ENCODE data around the gene RSRC2. TPM values are rescaled to one million over a fixed set of nuclear protein-coding genes. Genes with fewer than 3 reads are reported as not detected.

RSRC2 gene
- total and polyA plus RNA-seq, 9 of the 15 experiments (the other 6 are each of a cell fraction or from before 2014, with no cell fraction given): 52.6 to 123 (median 80.3) TPM

GRCh38 chr12:122526683-122527477 is at the start of gene RSRC2, which contains the start of gene KNTC1 (continued):
- TF ChIP-seq ZBTB2 (IDR thresholded peaks at IDR 0.05) (no peak), ZNF436 (CRISPR knock-in tag; IDR thresholded peaks at IDR 0.05) (no peak), HMG20B (CRISPR knock-in tag; IDR thresholded peaks at IDR 0.05) (no peak), YY1 (IDR thresholded peaks at IDR 0.05; ENCODE audit: borderline replicate concordance in 1 of 3, control insufficient read depth in 1 of 3, extremely low read depth in 1 of 3, insufficient read depth in 3 of 3, insufficient read length in 1 of 3, insufficient replicate concordance in 2 of 3, low read depth in 1 of 3, low read length in 2 of 3) (peak; percentile 95 to 99 (median 99)), HDAC8 (tag; IDR thresholded peaks at IDR 0.05) (peak; percentile 80; the same call in 1 of the 2 replicates), ZC3H4 (CRISPR knock-in tag; IDR thresholded peaks at IDR 0.05; ENCODE audit: borderline replicate concordance) (no peak), SIN3A (IDR thresholded peaks at IDR 0.05; ENCODE audit: borderline replicate concordance in 2 of 2, control insufficient read depth in 1 of 2, low read depth in 2 of 2, low read length in 2 of 2) (peak; percentile 89 to 94), ZNF76 (CRISPR knock-in tag; IDR thresholded peaks at IDR 0.05; ENCODE audit: borderline replicate concordance) (peak; percentile 18; the same call in 1 of the 2 replicates), BRCA1 (IDR thresholded peaks at IDR 0.05) (no peak), BRCA1 (CRISPR knock-in tag; IDR thresholded peaks at IDR 0.05) (no peak), NCOA1 (IDR thresholded peaks at IDR 0.05; ENCODE audit: low read depth) (no peak), BCL6 (CRISPR knock-in tag; IDR thresholded peaks at IDR 0.05) (no peak), ZBTB11 (CRISPR knock-in tag; IDR thresholded peaks at IDR 0.05) (peak in 1 of 3 experiments; percentile 94; a peak in 2 of 6 replicates), MBD2 (IDR thresholded peaks at IDR 0.05; ENCODE audit: borderline replicate concordance, low read depth) (peak; percentile 23; the same call in 1 of the 2 replicates), E2F6 (IDR thresholded peaks at IDR 0.05; ENCODE audit: borderline replicate concordance in 1 of 2, extremely low read depth in 1 of 2, insufficient read depth in 1 of 2, insufficient read length in 1 of 2, low read depth in 1 of 2, low read length in 1 of 2, poor library complexity in 1 of 2, severe bottlenecking in 1 of 2) (peak; percentile 90 to 95), TBL1XR1 (IDR thresholded peaks at IDR 0.05; ENCODE audit: low read length in 2 of 2) (peak; percentile 24 to 65; a peak in 2 of 4 replicates), ZKSCAN1 (IDR thresholded peaks at IDR 0.05; ENCODE audit: low read depth, low read length) (0 out of 2 replicates have a peak, but pooled peaks have one; percentile 37), FOS (IDR thresholded peaks at IDR 0.05; ENCODE audit: extremely low read depth, insufficient read length) (peak; percentile 33), MYBL2 (IDR thresholded peaks at IDR 0.05; ENCODE audit: low read depth) (no peak; the same call in 1 of the 2 replicates), MYBL2 (CRISPR knock-in tag; IDR thresholded peaks at IDR 0.05; ENCODE audit: borderline replicate concordance) (no peak)

Data from K562 (cell line).